ENCODE measurements around the gene UFC1. TPM values are rescaled to one million over a fixed set of nuclear protein-coding genes. Genes with fewer than 3 reads are reported as not detected.
A peak's percentile ranks its signal among the peaks of the same experiment; 100 is the strongest.

The UFC1 gene
- total and polyA plus RNA-seq, 2 of the 13 experiments (the other 11 are each of a cell fraction or from before 2014, with no cell fraction given) = 72.8 to 85.2 TPM

DNA sequence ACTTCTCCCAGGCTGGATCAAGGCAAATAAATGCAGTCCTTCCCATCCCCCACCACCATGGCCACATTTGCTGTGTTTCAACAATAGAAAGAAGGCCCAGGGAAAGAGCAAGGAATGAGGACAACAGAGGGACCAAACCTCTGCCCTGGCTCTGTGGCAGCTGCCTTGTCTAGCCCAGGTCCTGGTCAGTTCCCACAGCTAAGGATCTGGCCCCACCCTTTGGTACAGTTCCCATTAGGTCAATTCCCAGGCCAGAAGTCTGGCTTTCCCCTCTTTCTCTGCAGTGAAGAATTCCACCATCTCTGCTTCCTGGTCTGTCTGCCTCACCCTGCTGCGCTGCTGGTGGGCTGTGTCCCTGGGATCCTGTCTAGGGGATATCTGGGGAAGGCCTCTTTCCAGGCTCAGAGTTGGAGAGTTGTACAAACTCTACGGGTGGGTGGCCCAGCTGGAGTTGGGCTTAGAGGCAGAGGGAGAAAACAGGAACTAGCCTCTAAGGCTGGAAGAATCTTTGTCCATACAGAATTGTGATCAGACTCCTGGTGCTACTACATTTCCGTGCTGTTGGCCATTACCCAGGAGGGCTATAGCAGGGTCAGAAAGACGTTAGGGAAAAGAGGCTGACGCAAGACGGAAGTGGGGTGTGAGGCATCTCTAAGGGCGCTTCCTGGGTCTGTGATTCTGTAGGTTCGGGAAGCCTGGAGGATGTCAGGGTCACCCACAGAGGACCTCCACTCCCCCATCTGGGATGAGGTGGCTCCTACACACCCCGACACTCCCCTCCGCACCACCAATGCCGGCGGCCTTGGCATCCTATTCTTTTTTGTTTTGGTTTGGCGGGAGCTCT lies 47.4 kb downstream of the UFC1 start (continued):
- TF ChIP-seq, protein P1, sequence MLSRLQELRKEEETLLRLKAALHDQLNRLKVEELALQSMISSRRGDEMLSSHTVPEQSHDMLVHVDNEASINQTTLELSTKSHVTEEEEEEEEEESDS (CRISPR knock-in tag; IDR thresholded peaks at IDR 0.05; ENCODE audit: borderline replicate concordance) = no peak
- TF ChIP-seq HIVEP1 (CRISPR knock-in tag; IDR thresholded peaks at IDR 0.05) (no peak), ZNF605 (CRISPR knock-in tag; IDR thresholded peaks at IDR 0.05) (peak; percentile 60; the same call in 1 of the 2 replicates), ZNF350 (CRISPR knock-in tag; IDR thresholded peaks at IDR 0.05; ENCODE audit: borderline replicate concordance, low read depth) (no peak), MBD4 (IDR thresholded peaks at IDR 0.05; ENCODE audit: borderline replicate concordance, low read length) (no peak), ZNF773 (CRISPR knock-in tag; IDR thresholded peaks at IDR 0.05; ENCODE audit: borderline replicate concordance) (no peak), NKX3-1 (CRISPR knock-in tag; IDR thresholded peaks at IDR 0.05) (no peak), ZNF446 (CRISPR knock-in tag; IDR thresholded peaks at IDR 0.05) (no peak), U2AF2 (IDR thresholded peaks at IDR 0.05; ENCODE audit: low read depth, low read length) (no peak), YEATS4 (CRISPR knock-in tag; IDR thresholded peaks at IDR 0.05; ENCODE audit: borderline replicate concordance) (0 out of 2 replicates have a peak, but pooled peaks have one; percentile 25), POLR2AphosphoS2 (IDR thresholded peaks at IDR 0.05; ENCODE audit: low read depth, low read length) (no peak), ZNF224 (CRISPR knock-in tag; IDR thresholded peaks at IDR 0.05) (no peak), HCFC1 (IDR thresholded peaks at IDR 0.05; ENCODE audit: low read depth, low read length) (no peak), ZFYVE20 (CRISPR knock-in tag; IDR thresholded peaks at IDR 0.05; ENCODE audit: borderline replicate concordance, low read depth) (no peak), CAMTA2 (CRISPR knock-in tag; IDR thresholded peaks at IDR 0.05; ENCODE audit: borderline replicate concordance) (no peak), SMAD9 (CRISPR knock-in tag; IDR thresholded peaks at IDR 0.05) (no peak), ZNF691 (CRISPR knock-in tag; IDR thresholded peaks at IDR 0.05; ENCODE audit: borderline replicate concordance, low read depth) (no peak), ZIK1 (CRISPR knock-in tag; IDR thresholded peaks at IDR 0.05; ENCODE audit: borderline replicate concordance, low read depth) (no peak), HOXA9 (CRISPR knock-in tag; IDR thresholded peaks at IDR 0.05; ENCODE audit: borderline replicate concordance) (no peak), ATF7 (IDR thresholded peaks at IDR 0.05) (no peak), ATF7 (CRISPR knock-in tag; IDR thresholded peaks at IDR 0.05) (no peak), ZNF33A (CRISPR knock-in tag; IDR thresholded peaks at IDR 0.05; ENCODE audit: borderline replicate concordance) (no peak), IKZF5 (CRISPR knock-in tag; IDR thresholded peaks at IDR 0.05) (no peak)
- TF ChIP-seq, protein P2, sequence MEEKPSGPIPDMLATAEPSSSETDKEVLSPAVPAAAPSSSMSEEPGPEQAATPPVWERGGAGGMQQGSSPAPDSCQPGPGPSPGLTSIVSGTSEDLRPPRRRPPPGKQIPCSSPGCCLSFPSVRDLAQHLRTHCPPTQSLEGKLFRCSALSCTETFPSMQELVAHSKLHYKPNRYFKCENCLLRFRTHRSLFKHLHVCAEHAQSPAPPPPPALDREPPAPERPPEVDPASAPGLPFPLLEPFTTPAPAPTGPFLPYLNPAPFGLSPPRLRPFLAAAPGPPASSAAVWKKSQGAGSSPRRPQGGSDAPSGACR (CRISPR knock-in tag; IDR thresholded peaks at IDR 0.05) = no peak
- TF ChIP-seq, protein P3, sequence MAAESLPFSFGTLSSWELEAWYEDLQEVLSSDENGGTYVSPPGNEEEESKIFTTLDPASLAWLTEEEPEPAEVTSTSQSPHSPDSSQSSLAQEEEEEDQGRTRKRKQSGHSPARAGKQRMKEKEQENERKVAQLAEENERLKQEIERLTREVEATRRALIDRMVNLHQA (CRISPR knock-in tag; IDR thresholded peaks at IDR 0.05) = no peak
- TF ChIP-seq, protein P4, sequence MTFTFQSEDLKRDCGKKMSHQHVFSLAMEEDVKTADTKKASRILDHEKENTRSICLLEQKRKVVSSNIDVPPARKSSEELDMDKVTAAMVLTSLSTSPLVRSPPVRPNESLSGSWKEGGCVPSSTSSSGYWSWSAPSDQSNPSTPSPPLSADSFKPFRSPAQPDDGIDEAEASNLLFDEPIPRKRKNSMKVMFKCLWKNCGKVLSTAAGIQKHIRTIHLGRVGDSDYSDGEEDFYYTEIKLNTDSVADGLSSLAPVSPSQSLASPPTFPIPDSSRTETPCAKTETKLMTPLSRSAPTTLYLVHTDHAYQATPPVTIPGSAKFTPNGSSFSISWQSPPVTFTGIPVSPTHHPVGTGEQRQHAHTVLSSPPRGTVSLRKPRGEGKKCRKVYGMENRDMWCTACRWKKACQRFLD (CRISPR knock-in tag; IDR thresholded peaks at IDR 0.05; ENCODE audit: borderline replicate concordance) = no peak

All from HepG2 (cell line).